Erythroblast (primary cell): ENCODE measurements around the gene SRGAP2C.
"Not testable (repeated sequence)": the region's sequence is repeated elsewhere in the genome, so short reads cannot be mapped to it uniquely, and the experiment has no call there.

ENCODE experiments used
- GATA1 ChIP-seq: IDR thresholded peaks from 2 replicates; pipeline ENCODE4 v1.6.1; 2011; ENCODE audit warnings: low read depth, mild to moderate bottlenecking, control low read depth, low read length, moderate library complexity
- POLR2A ChIP-seq: IDR thresholded peaks from 2 replicates; pipeline ENCODE4 v1.6.1; 2011; ENCODE audit warnings: mild to moderate bottlenecking, low read length

DNA sequence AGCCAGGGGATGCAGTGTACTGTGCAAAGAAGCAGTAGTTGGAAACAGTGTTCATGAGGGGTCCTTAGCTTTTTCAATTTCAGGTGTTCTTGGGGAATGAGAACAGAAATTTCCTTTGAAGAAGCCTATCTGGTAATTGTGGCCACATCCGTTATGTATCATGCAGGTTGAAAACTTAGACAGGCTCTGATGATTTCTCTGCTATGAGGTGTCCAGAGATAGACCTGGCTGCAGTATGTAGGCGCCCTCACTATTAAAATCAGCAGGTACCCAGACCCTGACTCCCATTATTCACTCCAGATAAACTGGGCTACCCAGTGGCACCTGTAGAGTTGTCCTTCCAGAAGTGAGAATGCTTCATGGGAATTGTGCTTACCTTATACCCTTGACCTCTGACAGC lies 7.7 kb downstream of the SRGAP2C start:
- TF ChIP-seq POLR2A, GATA1: not testable (repeated sequence)
